Measurements from ENCODE around the gene RCOR2. TPM values are rescaled to one million over a fixed set of nuclear protein-coding genes. Genes with fewer than 3 reads are reported as not detected.

The RCOR2 gene
- total RNA-seq, 1 donor from 2014 or later = 18.8 TPM

GRCh38 chr11:63917692-63918506 is 935 bp upstream of the RCOR2 start:
- peak overlapping the region; percentile 38 for H3K9ac ChIP-seq (ENCODE audit: low read length)
- no peaks in the 10 kb centered on the region for H3K79me2 ChIP-seq (ENCODE audit: insufficient read depth, low read length)
- no peak for FAIRE-seq
- peak overlapping the region; percentile 42 for H2AFZ ChIP-seq (ENCODE audit: low read depth, low read length)
- no peak for DNase-seq (ENCODE audit: low read depth)
- no peaks in the 10 kb centered on the region for H4K20me1 ChIP-seq (ENCODE audit: insufficient read depth, low read length)
- TF ChIP-seq EZH2 (IDR thresholded peaks at IDR 0.05; ENCODE audit: insufficient read depth, low read length) (no peak), CTCF (IDR thresholded peaks at IDR 0.05; ENCODE audit: insufficient read depth, low read depth, low read length) (no peak)
- peaks cover 6% of the 10 kb centered on the region for H3K27me3 Mint-ChIP-seq (ENCODE audit: low read depth, unreplicated experiment)
- H3K27ac Mint-ChIP-seq (ENCODE audit: unreplicated experiment) = peak overlapping the region; percentile 62
- no peaks in the 10 kb centered on the region for H3K9me3 ChIP-seq (ENCODE audit: insufficient read depth, low read depth, low read length)
- peaks cover 5% of the 10 kb centered on the region for H3K27me3 ChIP-seq (ENCODE audit: insufficient read depth, low read length)
- peaks cover 5% of the 10 kb centered on the region for H3K4me1 Mint-ChIP-seq (ENCODE audit: low read depth, unreplicated experiment)
- H3K4me1 ChIP-seq (ENCODE audit: insufficient read depth, low read length) = peaks cover 23% of the 10 kb centered on the region
- H3K36me3 Mint-ChIP-seq (ENCODE audit: low read depth, unreplicated experiment) = peaks cover 7% of the 10 kb centered on the region
- H3K4me3 ChIP-seq (ENCODE audit: insufficient read depth, low read depth, low read length) = peak overlapping the region; percentile 29
- H3K36me3 ChIP-seq (ENCODE audit: insufficient read depth, low read length) = no peaks in the 10 kb centered on the region
- peak overlapping the region; percentile 89 for H3K4me2 ChIP-seq (ENCODE audit: low read length)
- H3K27ac ChIP-seq (ENCODE audit: low read depth, low read length) = no peak overlapping the region
- no peaks in the 10 kb centered on the region for H3K9me3 Mint-ChIP-seq (ENCODE audit: unreplicated experiment)
- H3K4me3 Mint-ChIP-seq (ENCODE audit: unreplicated experiment) = peak overlapping the region; percentile 77

- Histone ChIP-seq H3K4me3 (ENCODE audit: insufficient read depth, low read depth, low read length) (peak overlapping the region; percentile 55), H3K27ac (ENCODE audit: low read depth, low read length) (no peak overlapping the region), H4K20me1 (ENCODE audit: insufficient read depth, low read length) (no peaks in the 10 kb centered on the region), H3K79me2 (ENCODE audit: insufficient read depth, low read length) (no peaks in the 10 kb centered on the region), H2AFZ (ENCODE audit: low read depth, low read length) (no peak overlapping the region), H3K4me2 (ENCODE audit: low read length) (peak overlapping the region; percentile 89), H3K27me3 (ENCODE audit: insufficient read depth, low read length) (no peaks in the 10 kb centered on the region), H3K9ac (ENCODE audit: low read length) (peak overlapping the region; percentile 18), H3K9me3 (ENCODE audit: insufficient read depth, low read depth, low read length) (no peaks in the 10 kb centered on the region), H3K36me3 (ENCODE audit: insufficient read depth, low read length) (no peaks in the 10 kb centered on the region), H3K4me1 (ENCODE audit: insufficient read depth, low read length) (peaks cover 23% of the 10 kb centered on the region)
- Mint-ChIP-seq H3K4me1 (ENCODE audit: low read depth, unreplicated experiment) (peaks cover 7% of the 10 kb centered on the region), H3K27me3 (ENCODE audit: low read depth, unreplicated experiment) (no peaks in the 10 kb centered on the region), H3K9me3 (ENCODE audit: unreplicated experiment) (no peaks in the 10 kb centered on the region), H3K27ac (ENCODE audit: unreplicated experiment) (peak overlapping the region; percentile 75), H3K36me3 (ENCODE audit: low read depth, unreplicated experiment) (peaks cover 7% of the 10 kb centered on the region), H3K4me3 (ENCODE audit: unreplicated experiment) (peak overlapping the region; percentile 86)
- FAIRE-seq = no peak
- TF ChIP-seq EZH2 (IDR thresholded peaks at IDR 0.05; ENCODE audit: insufficient read depth, low read length) = peak; percentile 41
- peak; percentile 10 for TF ChIP-seq CTCF (IDR thresholded peaks at IDR 0.05; ENCODE audit: insufficient read depth, low read depth, low read length)
- no peak for DNase-seq (ENCODE audit: low read depth)
Observed at GRCh38 chr11:63915961-63916836, 765 bp downstream of the RCOR2 start.

Data from astrocyte (in vitro differentiated cells and primary cell).